HG03565 (cell line): Measurements from ENCODE around the gene ZNF28.
"Not testable (repeated sequence)": the region's sequence is repeated elsewhere in the genome, so short reads cannot be mapped to it uniquely, and the experiment has no call there.

Source experiments
- ATAC-seq: cut with Tn5 transposase; IDR thresholded peaks from one replicate; pipeline ENCODE4 v1.9.1; 2021; ENCODE audit warnings: mild to moderate bottlenecking, moderate library complexity; ENCODE audit not compliant: unreplicated experiment

Gene ZNF28

DNA sequence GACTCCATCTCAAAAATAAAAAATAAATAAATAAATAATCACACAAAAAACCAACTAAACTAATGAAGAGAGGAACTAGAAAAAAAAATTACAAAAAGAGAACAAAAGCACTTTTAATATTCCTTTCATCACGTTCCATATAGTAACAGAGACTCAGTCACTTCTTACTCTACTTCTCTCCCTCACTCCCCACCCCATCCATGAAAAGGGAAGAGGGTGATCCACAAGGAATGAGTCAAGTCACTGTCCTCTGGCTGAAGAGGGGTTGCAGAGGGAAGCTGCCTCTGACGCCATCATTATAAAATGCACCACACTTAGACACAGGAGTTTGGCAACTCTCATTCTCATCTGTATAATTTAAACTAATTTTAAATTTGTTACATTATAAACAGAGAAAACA is 38.6 kb downstream of the ZNF28 start:
- ATAC-seq, result not testable (repeated sequence)

DNA sequence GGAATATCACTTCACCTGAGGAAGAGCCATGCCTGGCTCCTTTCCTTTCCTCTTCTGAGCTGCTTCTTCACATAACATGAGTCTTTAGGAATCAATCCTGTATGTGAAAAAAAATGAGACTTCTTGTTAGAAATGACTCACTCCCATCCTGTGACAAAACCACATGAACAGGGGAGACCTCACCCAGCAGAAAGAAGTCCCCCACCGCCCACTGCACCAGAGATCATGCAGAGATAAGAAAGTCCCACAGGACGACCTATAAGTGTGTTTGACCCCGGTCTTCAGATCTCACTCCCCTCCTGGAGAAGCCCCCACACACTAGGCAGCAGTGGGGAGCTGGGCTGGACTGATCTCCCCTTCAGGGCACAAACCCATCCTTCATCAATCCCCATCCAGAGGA is 42.6 kb downstream of the ZNF28 start:
- ATAC-seq, result no peak

DNA sequence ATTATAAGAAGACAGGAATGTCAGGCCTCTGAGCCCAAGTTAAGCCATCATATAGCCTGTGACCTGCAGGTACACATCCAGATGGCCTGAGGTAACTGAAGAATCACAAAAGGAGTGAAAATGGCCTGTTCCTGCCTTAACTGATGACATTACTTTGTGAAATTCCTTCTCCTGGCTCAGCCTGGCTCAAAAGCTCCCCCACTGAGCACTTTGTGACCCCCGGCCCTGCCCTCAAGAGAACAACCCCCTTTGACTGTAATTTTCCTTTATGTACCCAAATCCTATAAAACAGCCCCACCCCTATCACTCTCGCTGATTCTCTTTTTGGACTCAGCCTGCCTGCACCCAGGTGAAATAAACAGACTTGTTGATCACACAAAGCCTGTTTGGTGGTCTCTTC is 65.0 kb downstream of the ZNF28 start:
- ATAC-seq, result not testable (repeated sequence)

DNA sequence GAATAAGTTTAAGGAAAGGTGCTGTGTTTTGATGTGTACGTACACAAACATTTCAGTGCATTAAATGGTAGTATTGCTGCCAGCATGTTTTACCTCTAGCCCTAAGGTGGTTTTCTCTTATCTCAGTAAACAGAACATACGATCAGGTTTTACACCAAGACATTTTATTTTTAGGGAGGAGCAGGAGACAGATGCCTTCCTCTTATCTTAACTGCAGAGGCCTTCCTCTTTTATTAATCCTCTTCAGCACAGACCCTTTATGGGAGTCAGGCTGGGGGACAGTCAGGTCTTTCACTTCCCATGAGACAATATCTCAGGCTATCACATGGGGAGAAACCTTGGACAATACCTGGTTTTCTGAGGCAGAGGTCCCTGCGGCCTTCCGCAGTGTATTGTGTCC is 71.7 kb downstream of the ZNF28 start:
- no peak for ATAC-seq

DNA sequence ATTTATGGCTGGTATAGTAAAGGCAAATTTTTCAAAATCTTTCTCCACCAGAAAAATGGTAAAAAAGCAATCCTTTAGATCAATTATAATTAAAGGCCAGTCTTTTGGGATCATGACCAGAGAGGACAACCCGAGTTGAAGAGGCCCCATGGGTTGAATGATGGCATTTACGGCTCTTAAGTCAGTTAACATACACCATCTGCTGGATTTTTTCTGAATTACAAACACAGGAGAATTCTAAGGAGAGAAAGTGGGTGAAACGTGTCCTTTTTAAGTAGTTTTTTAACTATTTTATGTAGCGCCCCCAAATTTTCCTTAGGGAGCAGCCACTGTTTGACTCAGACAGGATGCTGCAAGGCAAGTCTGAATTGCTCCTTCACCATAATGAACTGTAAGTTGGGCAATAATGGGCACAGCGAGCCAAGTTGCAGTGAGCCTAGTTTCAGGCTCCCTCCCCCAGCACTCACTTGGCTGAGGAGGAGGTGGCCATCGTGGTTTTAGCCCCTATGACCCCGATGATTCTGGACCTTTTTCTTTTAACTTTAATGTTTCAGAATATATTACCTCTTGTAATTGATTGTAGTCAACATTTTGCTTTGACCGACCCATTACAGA is 73.0 kb downstream of the ZNF28 start:
- ATAC-seq, result no peak
